HepG2 (cell line): Measurements from ENCODE around the gene BCL2L11. TPM values are rescaled to one million over a fixed set of nuclear protein-coding genes. Genes with fewer than 3 reads are reported as not detected.

ENCODE experiments used
- ATAC-seq: fragments of 200-7000 bp; cut with Tn5 transposase; 3 replicates; pipeline ENCODE4 v1.9.1; 2020; ENCODE audit warnings: mild to moderate bottlenecking, moderate library complexity
- BruUV-seq: library from RNA; stranded (reverse); fragments of 400-500 nt; replicated peaks from 2 replicates; lab custom pipeline; 2021; lab: Mats Ljungman, UMichigan
- CTCF ChIA-PET: fragments of 300-600 bp; formaldehyde crosslinking; extraction: SDS; loops from one replicate; lab custom pipeline; 2021; ENCODE audit warnings: low total read pairs, inconsistent platforms, low intra/inter-chr PET ratio; lab: Yijun Ruan, JAX
- POLR2A ChIA-PET: fragments of 350-600 bp; sonication (Branson Sonifier 250); formaldehyde crosslinking; loops from one replicate; lab custom pipeline; 2020; ENCODE audit warnings: antibody characterized with exemption, inconsistent platforms; lab: Yijun Ruan, JAX
- DNase-seq: peaks from one replicate; pipeline ENCODE4 v3.0.0-alpha.2; 2015; ENCODE audit warnings: low spot score
- FAIRE-seq: peaks from 3 replicates; lab custom pipeline; 2011; peaks lifted over from hg19 to GRCh38; lab: Jason Lieb, UNC
- H2AFZ ChIP-seq: one replicate; pipeline ENCODE4 v1.6.1; 2011; ENCODE audit warnings: low read length, inconsistent platforms
- H3K27ac ChIP-seq: fragments of 300-600 bp; 3 replicates; pipeline ENCODE4 v1.8.0; 2011; ENCODE audit warnings: mixed run types, mild to moderate bottlenecking, mixed read lengths, low read length, inconsistent platforms; ENCODE audit not compliant: insufficient read depth; ENCODE audit errors: extremely low read length
- H3K27me3 ChIP-seq, 2 experiments: fragments of 200-600 bp in 1 of 2; 2 replicates in 1 of 2; 3 replicates in 1 of 2; pipeline versions ENCODE4 v1.6.0 to v1.8.0; 2011; ENCODE audit warnings: low read length in 2 of 2, mild to moderate bottlenecking in 2 of 2, moderate library complexity in 2 of 2, inconsistent platforms in 1 of 2; ENCODE audit not compliant: insufficient read depth in 2 of 2, control insufficient read depth in 1 of 2
- H3K36me3 ChIP-seq, 2 experiments: fragments of 200-600 bp in 1 of 2; replicated peaks in 1 of 2; 2 replicates in 1 of 2; 3 replicates in 1 of 2; pipeline versions ENCODE4 v1.5.1 to v1.8.0; 2011; ENCODE audit warnings: low read length in 2 of 2, inconsistent platforms in 1 of 2; ENCODE audit not compliant: insufficient read depth in 2 of 2, control insufficient read depth in 1 of 2
- H3K4me1 ChIP-seq: 2 replicates; pipeline ENCODE4 v1.5.1; 2012; ENCODE audit warnings: low read length, inconsistent platforms; ENCODE audit not compliant: insufficient read depth
- H3K4me2 ChIP-seq: 2 replicates; pipeline ENCODE4 v1.6.0; 2011; ENCODE audit warnings: low read depth, low read length, inconsistent platforms
- H3K4me3 ChIP-seq, 3 experiments: fragments of 200-600 bp in 1 of 3; sonication (generic), shearing (Covaris generic) in 1 of 3; replicated peaks in 1 of 3; 2 replicates each; pipeline ENCODE4 v1.5.1; 2011 to 2016; ENCODE audit warnings: low read length in 3 of 3, inconsistent platforms in 2 of 3, low read depth in 2 of 3, mild to moderate bottlenecking in 2 of 3, control low read depth in 1 of 3, mixed read lengths in 1 of 3; ENCODE audit not compliant: insufficient read depth in 1 of 3
- H3K79me2 ChIP-seq: one replicate; pipeline ENCODE4 v1.6.1; 2011; ENCODE audit warnings: low read length, inconsistent platforms; ENCODE audit not compliant: insufficient read depth
- H3K9ac ChIP-seq: 2 replicates; pipeline ENCODE4 v1.6.0; 2011; ENCODE audit warnings: mild to moderate bottlenecking, low read depth, low read length, inconsistent platforms; ENCODE audit not compliant: insufficient read depth
- H3K9me3 ChIP-seq: 2 replicates; pipeline ENCODE4 v1.5.1; 2012; ENCODE audit warnings: mild to moderate bottlenecking, low read length
- H4K20me1 ChIP-seq: 2 replicates; pipeline ENCODE4 v1.6.0; 2011; ENCODE audit warnings: inconsistent platforms, mild to moderate bottlenecking, low read length, moderate library complexity; ENCODE audit not compliant: insufficient read depth
- GTF2F1 ChIP-seq: fragments of 150-350 bp; IDR thresholded peaks from 2 replicates; pipeline ENCODE4 v1.6.1; 2014; ENCODE audit warnings: low read length
- PHF20 ChIP-seq: sonication (generic); formaldehyde crosslinking; IDR thresholded peaks from 2 replicates; pipeline ENCODE4 v1.5.0; 2020; ENCODE audit warnings: mild to moderate bottlenecking, missing genetic modification reagents
- ZNF329 ChIP-seq: sonication (generic); formaldehyde crosslinking; IDR thresholded peaks from 2 replicates; pipeline ENCODE4 v1.9.0; 2021; ENCODE audit warnings: low read depth, mild to moderate bottlenecking, missing genetic modification reagents
- ZNF382 ChIP-seq: sonication (generic); formaldehyde crosslinking; IDR thresholded peaks from 2 replicates; pipeline ENCODE4 v1.5.0; 2020; ENCODE audit warnings: missing genetic modification reagents, mild to moderate bottlenecking, borderline replicate concordance
- ZNF501 ChIP-seq: sonication (generic); formaldehyde crosslinking; IDR thresholded peaks from 2 replicates; pipeline ENCODE4 v1.5.1; 2020; ENCODE audit warnings: mild to moderate bottlenecking, moderate library complexity, missing genetic modification reagents
- ZNF557 ChIP-seq: sonication (generic); formaldehyde crosslinking; IDR thresholded peaks from 2 replicates; pipeline ENCODE4 v1.4.0; 2020; ENCODE audit warnings: missing genetic modification reagents
- ZNF605 ChIP-seq: sonication (generic); formaldehyde crosslinking; IDR thresholded peaks from 2 replicates; pipeline ENCODE4 v1.8.0; 2022; ENCODE audit warnings: mild to moderate bottlenecking, missing genetic modification reagents
- ZNF616 ChIP-seq: sonication (generic); formaldehyde crosslinking; IDR thresholded peaks from 2 replicates; pipeline ENCODE4 v1.5.0; 2020; ENCODE audit warnings: low read depth, mild to moderate bottlenecking, missing genetic modification reagents
- ZNF660 ChIP-seq: sonication (generic); formaldehyde crosslinking; IDR thresholded peaks from 2 replicates; pipeline ENCODE4 v1.5.1; 2020; ENCODE audit warnings: mild to moderate bottlenecking, low read depth, missing genetic modification reagents, borderline replicate concordance
- WGBS: methylation state at CpG from one replicate; pipeline ENCODE4 v1.1.6; 2017; ENCODE audit warnings: low lambda C conversion rate; 5-methylcytosine and 5-hydroxymethylcytosine counted together
- in situ Hi-C: cut with HindIII; loops from 2 replicates; pipeline ENCODE4 v1.10.0; 2017; ENCODE audit warnings: low pct_unique_long_range_greater_than_20kb; ENCODE audit not compliant: extremely low pct_ligation_motif_present
- intact Hi-C: fragments of 100-400 bp; cut with micrococcal nuclease; formaldehyde crosslinking; loops from one replicate; pipeline ENCODE4 v1.10.0; 2022; ENCODE audit not compliant: unreplicated experiment
- polyA plus RNA-seq, 8 experiments: library from polyadenylated mRNA; depleted of rRNA in 3 of 8; stranded (reverse) in 7 of 8; unstranded in 1 of 8; fragments of >200 nt; fragmentation: Illumina TruSeq in 4 of 8; extraction: Trizol in 4 of 8; gene quantifications; 2 replicates each; pipeline versions ENCODE4 v1.2.1 to v1.2.3, GENCODE V29; 2011 to 2016; ENCODE audit warnings: low read depth in 4 of 8, missing spikeins in 1 of 8, mixed read lengths in 1 of 8; ENCODE audit not compliant: insufficient read depth in 1 of 8
- total RNA-seq, 5 experiments: library from RNA; depleted of rRNA; stranded (reverse); fragments of >200 nt; fragmentation: Illumina TruSeq; extraction: Trizol; gene quantifications; 2 replicates each; pipeline ENCODE4 v1.2.3, GENCODE V29; 2016; ENCODE audit warnings: low read depth in 1 of 5
- TF ChIP-seq, protein P1 (sequence below): sonication (generic); formaldehyde crosslinking; IDR thresholded peaks from 2 replicates; pipeline ENCODE4 v1.8.0; 2022; ENCODE audit warnings: mild to moderate bottlenecking, missing genetic modification reagents; ENCODE audit not compliant: insufficient replicate concordance
- TF ChIP-seq, protein P2 (sequence below): sonication (generic); formaldehyde crosslinking; conservative IDR thresholded peaks from 2 replicates; pipeline ENCODE4 v1.8.0; 2022; ENCODE audit warnings: low read depth, missing genetic modification reagents
- TF ChIP-seq, protein P3 (sequence below): sonication (generic); formaldehyde crosslinking; IDR thresholded peaks from 2 replicates; pipeline ENCODE4 v1.5.1; 2020; ENCODE audit warnings: mild to moderate bottlenecking, missing genetic modification reagents
- TF ChIP-seq, protein P4 (sequence below): sonication (generic); formaldehyde crosslinking; IDR thresholded peaks from 2 replicates; pipeline ENCODE4 v1.4.0; 2020; ENCODE audit warnings: missing genetic modification reagents
- TF ChIP-seq, protein P5 (sequence below): sonication (generic); formaldehyde crosslinking; IDR thresholded peaks from 2 replicates; pipeline ENCODE4 v1.5.1; 2020; ENCODE audit warnings: missing genetic modification reagents, mild to moderate bottlenecking, borderline replicate concordance

The BCL2L11 gene
- total and polyA plus RNA-seq, 2 of the 13 experiments (the other 11 are each of a cell fraction or from before 2014, with no cell fraction given), result 6.1 to 9.7 TPM

DNA sequence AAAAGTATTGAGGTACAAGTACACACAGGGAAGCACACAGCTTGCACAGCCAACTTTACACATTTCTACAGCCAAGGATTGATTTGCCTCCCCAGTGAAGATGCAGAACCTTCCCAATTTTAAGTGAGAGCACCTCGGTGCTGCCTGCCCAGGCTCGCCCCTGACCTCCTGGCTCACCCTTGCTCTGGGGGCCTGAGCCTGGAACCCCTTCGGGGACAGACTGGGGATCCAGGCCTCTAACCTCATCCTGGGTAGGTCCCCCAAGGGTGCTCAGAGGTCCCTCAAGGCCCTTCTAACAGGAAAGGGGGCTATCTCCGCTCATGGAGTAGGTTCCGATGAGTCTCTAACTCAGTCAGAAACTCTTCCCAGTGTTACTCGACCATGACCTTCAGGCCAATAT, 53.1 kb downstream of the BCL2L11 start:
- ChIA-PET POLR2A (no interaction called here), CTCF (no interaction called here)
- no peak overlapping the region for H3K4me3 ChIP-seq
- H4K20me1 ChIP-seq, result no peaks in the 10 kb centered on the region
- WGBS, result 57% methylated on average over 5 of the region's 6 CpGs
- peaks cover 35% of the 10 kb centered on the region for H3K4me1 ChIP-seq
- intact Hi-C loops, result no loop called here
- H3K4me2 ChIP-seq, result no peak overlapping the region
- FAIRE-seq (no peak), DNase-seq (no peak), ATAC-seq (no peak)
- H3K27me3 ChIP-seq, result 0 out of 5 replicates have a peak, but pooled peaks cover 0 to 3% of the 10 kb centered on the region in 2 experiments
- no peak overlapping the region for H2AFZ ChIP-seq
- in situ Hi-C loops, result no loop called here
- H3K9me3 ChIP-seq, result no peaks in the 10 kb centered on the region
- no peak overlapping the region for H3K27ac ChIP-seq
- H3K79me2 ChIP-seq, result no peaks in the 10 kb centered on the region
- H3K36me3 ChIP-seq, result no peaks in the 10 kb centered on the region
- H3K9ac ChIP-seq, result no peak overlapping the region
- BruUV-seq, result no TSS peak
- TF ChIP-seq ZNF382 (CRISPR knock-in tag), result no peak
- TF ChIP-seq, protein P1, sequence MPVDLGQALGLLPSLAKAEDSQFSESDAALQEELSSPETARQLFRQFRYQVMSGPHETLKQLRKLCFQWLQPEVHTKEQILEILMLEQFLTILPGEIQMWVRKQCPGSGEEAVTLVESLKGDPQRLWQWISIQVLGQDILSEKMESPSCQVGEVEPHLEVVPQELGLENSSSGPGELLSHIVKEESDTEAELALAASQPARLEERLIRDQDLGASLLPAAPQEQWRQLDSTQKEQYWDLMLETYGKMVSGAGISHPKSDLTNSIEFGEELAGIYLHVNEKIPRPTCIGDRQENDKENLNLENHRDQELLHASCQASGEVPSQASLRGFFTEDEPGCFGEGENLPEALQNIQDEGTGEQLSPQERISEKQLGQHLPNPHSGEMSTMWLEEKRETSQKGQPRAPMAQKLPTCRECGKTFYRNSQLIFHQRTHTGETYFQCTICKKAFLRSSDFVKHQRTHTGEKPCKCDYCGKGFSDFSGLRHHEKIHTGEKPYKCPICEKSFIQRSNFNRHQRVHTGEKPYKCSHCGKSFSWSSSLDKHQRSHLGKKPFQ (CRISPR knock-in tag), result no peak
- no peak for TF ChIP-seq ZNF605 (CRISPR knock-in tag)
- TF ChIP-seq GTF2F1, result no peak
- TF ChIP-seq, protein P2, sequence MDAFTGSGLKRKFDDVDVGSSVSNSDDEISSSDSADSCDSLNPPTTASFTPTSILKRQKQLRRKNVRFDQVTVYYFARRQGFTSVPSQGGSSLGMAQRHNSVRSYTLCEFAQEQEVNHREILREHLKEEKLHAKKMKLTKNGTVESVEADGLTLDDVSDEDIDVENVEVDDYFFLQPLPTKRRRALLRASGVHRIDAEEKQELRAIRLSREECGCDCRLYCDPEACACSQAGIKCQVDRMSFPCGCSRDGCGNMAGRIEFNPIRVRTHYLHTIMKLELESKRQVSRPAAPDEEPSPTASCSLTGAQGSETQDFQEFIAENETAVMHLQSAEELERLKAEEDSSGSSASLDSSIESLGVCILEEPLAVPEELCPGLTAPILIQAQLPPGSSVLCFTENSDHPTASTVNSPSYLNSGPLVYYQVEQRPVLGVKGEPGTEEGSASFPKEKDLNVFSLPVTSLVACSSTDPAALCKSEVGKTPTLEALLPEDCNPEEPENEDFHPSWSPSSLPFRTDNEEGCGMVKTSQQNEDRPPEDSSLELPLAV, result no peak
- TF ChIP-seq, protein P3, sequence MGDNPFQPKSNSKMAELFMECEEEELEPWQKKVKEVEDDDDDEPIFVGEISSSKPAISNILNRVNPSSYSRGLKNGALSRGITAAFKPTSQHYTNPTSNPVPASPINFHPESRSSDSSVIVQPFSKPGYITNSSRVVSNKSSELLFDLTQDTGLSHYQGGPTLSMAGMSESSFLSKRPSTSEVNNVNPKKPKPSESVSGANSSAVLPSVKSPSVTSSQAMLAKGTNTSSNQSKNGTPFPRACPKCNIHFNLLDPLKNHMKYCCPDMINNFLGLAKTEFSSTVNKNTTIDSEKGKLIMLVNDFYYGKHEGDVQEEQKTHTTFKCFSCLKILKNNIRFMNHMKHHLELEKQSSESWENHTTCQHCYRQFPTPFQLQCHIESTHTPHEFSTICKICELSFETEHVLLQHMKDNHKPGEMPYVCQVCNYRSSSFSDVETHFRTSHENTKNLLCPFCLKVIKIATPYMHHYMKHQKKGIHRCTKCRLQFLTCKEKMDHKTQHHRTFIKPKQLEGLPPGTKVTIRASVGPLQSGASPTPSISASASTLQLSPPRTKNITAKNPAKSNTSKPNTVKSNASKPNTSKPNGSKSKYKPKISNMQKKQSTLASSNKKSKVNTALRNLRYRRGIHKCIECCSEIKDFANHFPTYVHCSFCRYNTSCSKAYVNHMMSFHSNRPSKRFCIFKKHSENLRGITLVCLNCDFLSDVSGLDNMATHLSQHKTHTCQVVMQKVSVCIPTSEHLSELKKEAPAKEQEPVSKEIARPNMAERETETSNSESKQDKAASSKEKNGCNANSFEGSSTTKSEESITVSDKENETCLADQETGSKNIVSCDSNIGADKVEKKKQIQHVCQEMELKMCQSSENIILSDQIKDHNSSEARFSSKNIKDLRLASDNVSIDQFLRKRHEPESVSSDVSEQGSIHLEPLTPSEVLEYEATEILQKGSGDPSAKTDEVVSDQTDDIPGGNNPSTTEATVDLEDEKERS (CRISPR knock-in tag), result no peak
- TF ChIP-seq ZNF329 (CRISPR knock-in tag), result no peak
- TF ChIP-seq ZNF557 (CRISPR knock-in tag), result no peak
- no peak for TF ChIP-seq ZNF501 (CRISPR knock-in tag)
- no peak for TF ChIP-seq PHF20 (CRISPR knock-in tag)
- TF ChIP-seq, protein P4, sequence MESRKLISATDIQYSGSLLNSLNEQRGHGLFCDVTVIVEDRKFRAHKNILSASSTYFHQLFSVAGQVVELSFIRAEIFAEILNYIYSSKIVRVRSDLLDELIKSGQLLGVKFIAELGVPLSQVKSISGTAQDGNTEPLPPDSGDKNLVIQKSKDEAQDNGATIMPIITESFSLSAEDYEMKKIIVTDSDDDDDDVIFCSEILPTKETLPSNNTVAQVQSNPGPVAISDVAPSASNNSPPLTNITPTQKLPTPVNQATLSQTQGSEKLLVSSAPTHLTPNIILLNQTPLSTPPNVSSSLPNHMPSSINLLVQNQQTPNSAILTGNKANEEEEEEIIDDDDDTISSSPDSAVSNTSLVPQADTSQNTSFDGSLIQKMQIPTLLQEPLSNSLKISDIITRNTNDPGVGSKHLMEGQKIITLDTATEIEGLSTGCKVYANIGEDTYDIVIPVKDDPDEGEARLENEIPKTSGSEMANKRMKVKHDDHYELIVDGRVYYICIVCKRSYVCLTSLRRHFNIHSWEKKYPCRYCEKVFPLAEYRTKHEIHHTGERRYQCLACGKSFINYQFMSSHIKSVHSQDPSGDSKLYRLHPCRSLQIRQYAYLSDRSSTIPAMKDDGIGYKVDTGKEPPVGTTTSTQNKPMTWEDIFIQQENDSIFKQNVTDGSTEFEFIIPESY (CRISPR knock-in tag), result no peak
- TF ChIP-seq, protein P5, sequence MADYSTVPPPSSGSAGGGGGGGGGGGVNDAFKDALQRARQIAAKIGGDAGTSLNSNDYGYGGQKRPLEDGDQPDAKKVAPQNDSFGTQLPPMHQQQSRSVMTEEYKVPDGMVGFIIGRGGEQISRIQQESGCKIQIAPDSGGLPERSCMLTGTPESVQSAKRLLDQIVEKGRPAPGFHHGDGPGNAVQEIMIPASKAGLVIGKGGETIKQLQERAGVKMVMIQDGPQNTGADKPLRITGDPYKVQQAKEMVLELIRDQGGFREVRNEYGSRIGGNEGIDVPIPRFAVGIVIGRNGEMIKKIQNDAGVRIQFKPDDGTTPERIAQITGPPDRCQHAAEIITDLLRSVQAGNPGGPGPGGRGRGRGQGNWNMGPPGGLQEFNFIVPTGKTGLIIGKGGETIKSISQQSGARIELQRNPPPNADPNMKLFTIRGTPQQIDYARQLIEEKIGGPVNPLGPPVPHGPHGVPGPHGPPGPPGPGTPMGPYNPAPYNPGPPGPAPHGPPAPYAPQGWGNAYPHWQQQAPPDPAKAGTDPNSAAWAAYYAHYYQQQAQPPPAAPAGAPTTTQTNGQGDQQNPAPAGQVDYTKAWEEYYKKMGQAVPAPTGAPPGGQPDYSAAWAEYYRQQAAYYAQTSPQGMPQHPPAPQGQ (CRISPR knock-in tag), result no peak
- no peak for TF ChIP-seq ZNF616 (CRISPR knock-in tag)
- TF ChIP-seq ZNF660 (CRISPR knock-in tag), result no peak
